HFF-Myc (cell line): Measurements from ENCODE around the gene SIRPD.

Experiments
- DNase-seq: peaks from one replicate; pipeline ENCODE4 v3.0.0-alpha.2; 2011; ENCODE audit warnings: low read depth; ENCODE audit errors: extremely low read depth
- H3K4me3 ChIP-seq: replicated peaks from 2 replicates; pipeline ENCODE4 v1.5.1; 2011; ENCODE audit warnings: low read depth, mild to moderate bottlenecking, control low read depth, low read length
- TF ChIP-seq, protein P1 (sequence below): IDR thresholded peaks from 2 replicates; pipeline ENCODE4 v1.5.1; 2012; ENCODE audit warnings: mild to moderate bottlenecking, low read depth, low read length, control low read depth; ENCODE audit errors: missing control alignments

Gene SIRPD

DNA sequence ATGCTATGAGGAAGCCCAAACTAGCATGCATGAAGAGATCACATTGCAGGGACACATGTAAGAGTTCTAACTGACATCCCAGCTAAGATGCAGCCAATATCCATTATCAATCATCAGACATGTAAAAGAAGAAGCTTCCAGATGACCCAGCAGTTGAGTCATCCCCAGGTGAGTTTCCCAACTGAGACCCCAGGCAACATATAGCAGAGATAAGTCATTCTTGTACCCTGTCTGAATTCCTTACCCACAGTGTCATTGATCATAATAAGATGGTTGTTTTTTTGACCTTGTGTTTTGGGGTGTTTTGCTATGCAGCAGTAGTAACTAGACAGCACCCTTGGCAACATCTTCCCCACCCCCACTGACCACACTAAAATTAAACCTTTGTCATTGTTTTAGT, 18.9 kb downstream of the SIRPD start:
- no peak overlapping the region for H3K4me3 ChIP-seq
- DNase-seq: no peak
- TF ChIP-seq, protein P1, sequence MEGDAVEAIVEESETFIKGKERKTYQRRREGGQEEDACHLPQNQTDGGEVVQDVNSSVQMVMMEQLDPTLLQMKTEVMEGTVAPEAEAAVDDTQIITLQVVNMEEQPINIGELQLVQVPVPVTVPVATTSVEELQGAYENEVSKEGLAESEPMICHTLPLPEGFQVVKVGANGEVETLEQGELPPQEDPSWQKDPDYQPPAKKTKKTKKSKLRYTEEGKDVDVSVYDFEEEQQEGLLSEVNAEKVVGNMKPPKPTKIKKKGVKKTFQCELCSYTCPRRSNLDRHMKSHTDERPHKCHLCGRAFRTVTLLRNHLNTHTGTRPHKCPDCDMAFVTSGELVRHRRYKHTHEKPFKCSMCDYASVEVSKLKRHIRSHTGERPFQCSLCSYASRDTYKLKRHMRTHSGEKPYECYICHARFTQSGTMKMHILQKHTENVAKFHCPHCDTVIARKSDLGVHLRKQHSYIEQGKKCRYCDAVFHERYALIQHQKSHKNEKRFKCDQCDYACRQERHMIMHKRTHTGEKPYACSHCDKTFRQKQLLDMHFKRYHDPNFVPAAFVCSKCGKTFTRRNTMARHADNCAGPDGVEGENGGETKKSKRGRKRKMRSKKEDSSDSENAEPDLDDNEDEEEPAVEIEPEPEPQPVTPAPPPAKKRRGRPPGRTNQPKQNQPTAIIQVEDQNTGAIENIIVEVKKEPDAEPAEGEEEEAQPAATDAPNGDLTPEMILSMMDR: no peak

DNA sequence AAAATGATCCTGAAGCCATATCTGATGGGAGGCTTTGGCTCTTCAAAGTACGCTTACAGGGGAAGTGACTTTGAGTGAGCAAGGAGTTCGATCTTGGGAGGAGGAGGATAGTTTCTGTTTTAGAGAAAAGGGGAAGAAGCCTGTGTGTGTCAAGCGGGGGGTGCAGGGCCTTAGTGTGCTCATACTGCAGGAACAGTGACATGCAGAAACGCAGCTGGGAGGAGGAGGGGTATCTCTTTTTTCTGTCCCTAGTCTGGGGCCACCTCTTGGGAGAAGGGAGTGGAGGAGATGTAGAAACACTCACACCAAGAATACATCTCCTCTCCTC, 19.8 kb downstream of the SIRPD start:
- TF ChIP-seq, protein P1: no peak
- no peak overlapping the region for H3K4me3 ChIP-seq
- DNase-seq: no peak

DNA sequence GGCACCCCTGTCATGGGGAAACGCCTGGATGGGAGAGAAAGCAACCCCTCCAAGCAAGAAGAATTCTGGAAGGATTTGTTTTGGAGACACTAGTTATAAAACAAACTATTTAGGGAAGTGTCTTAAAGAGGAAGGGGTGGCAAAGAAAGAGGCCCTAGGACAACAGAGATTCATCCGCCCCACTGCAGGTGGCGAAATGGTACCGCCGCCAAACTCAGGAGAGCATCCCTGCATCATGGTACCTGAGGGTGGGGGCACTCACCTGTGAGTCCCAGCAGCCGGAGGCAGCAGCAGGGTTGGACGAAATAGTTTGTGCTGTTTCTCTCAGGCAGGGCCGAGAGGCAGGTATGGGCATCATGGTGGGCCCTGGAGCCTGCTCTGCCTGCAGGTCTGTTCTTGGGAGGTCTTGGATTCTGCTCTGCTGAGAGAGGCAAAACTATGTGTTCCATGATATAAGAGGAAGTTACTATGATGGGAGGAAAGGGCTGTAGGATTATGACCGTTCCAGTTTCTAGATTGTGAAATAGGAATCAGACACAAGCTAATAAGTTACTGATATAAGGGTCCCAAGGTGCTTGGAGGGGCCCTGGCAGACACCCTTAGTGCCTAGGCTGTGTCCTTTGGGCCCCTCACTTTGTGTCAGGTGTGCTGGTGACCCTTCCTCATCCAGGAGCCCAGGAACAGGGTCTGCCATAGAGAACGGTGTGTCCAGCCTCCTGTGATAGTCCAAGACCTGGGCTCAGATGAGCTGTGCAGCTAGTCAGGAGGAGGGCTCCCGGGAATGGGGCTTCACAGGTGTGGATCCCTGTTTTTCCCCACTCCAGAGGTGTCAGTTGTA, 20.4 kb downstream of the SIRPD start:
- no peak overlapping the region for H3K4me3 ChIP-seq
- TF ChIP-seq, protein P1: no peak
- no peak for DNase-seq

DNA sequence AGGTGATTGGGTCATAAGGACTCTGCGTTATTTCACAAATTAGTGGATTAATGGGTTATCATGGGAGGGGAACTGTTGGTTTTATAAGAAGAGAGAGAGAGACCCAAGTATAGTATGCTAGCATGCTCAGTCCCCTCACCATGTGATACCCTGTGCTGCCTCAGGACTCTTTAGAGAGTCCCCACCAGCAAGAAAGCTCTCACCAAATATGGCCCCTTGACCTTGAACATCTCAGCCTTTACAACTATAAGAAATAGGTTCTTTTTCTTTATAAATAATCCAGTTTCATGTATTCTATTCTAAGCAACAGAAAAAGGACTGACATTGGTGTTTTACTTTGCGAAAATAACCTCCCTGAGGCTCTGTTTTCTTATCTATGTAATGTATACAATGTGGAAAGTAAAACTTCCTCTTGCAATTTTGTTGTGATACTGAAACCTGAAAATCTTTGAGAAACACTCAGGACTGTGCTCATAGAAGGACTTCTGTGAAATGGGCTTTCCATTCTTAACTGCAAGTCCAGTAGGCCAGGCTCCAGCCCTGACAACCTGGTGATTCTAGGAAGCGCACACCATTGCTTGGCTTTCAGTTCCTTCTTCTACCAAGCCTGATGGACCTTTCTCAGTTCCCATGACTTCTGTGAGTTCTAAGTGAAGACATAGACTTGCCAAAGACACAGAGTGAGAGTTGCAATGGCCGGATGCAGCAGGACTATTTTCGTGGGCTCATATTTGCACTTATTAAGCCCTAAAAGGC, 21.9 kb downstream of the SIRPD start:
- TF ChIP-seq, protein P1: no peak
- DNase-seq: no peak
- H3K4me3 ChIP-seq: no peak overlapping the region

DNA sequence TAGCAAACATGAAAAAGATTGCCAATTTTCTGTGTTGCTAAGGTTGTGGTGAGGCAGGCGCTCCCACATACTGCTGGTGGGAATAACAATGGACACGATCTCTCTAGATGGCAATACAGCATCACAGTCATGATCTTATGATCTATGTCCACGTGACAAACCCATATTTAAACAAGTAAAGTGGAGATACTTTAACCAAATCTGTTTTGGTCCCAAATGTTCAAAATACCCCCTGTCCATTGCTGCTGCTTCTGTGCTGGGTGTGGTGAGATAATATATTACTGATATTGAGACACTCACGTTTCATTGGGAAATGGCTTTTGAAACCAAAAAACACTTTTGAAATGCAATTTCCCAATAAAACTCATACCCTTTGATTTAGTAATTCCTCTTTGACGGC, 23.0 kb downstream of the SIRPD start:
- TF ChIP-seq, protein P1: no peak
- H3K4me3 ChIP-seq: no peak overlapping the region
- no peak for DNase-seq

DNA sequence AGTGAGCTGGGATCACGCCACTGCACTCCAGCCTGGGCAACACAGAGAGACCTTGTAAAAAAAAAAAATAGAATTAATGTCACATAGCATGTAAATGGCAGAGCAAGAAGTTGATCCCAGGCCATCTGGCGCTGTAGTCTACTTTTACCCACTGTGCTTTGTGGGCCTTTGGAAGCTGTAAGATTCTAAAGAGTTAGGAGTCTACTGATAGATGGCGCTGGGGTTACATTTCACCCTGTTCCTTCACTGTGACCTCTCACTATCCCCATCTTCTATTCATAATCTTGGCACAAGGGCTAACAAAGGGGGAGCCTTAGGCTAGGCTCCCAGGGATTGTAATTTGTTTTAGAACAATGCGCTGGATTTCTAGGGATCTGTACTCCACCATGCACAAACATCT, 24.4 kb downstream of the SIRPD start:
- TF ChIP-seq, protein P1: no peak
- DNase-seq: no peak
- H3K4me3 ChIP-seq: no peak overlapping the region
